ENCODE data around the gene GTF2A1L. TPM values are rescaled to one million over a fixed set of nuclear protein-coding genes. Genes with fewer than 3 reads are reported as not detected.

The GTF2A1L gene, protein sequence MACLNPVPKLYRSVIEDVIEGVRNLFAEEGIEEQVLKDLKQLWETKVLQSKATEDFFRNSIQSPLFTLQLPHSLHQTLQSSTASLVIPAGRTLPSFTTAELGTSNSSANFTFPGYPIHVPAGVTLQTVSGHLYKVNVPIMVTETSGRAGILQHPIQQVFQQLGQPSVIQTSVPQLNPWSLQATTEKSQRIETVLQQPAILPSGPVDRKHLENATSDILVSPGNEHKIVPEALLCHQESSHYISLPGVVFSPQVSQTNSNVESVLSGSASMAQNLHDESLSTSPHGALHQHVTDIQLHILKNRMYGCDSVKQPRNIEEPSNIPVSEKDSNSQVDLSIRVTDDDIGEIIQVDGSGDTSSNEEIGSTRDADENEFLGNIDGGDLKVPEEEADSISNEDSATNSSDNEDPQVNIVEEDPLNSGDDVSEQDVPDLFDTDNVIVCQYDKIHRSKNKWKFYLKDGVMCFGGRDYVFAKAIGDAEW
- total RNA-seq: 1.4 TPM in 1 of 2 replicates, not detected in the other

DNA sequence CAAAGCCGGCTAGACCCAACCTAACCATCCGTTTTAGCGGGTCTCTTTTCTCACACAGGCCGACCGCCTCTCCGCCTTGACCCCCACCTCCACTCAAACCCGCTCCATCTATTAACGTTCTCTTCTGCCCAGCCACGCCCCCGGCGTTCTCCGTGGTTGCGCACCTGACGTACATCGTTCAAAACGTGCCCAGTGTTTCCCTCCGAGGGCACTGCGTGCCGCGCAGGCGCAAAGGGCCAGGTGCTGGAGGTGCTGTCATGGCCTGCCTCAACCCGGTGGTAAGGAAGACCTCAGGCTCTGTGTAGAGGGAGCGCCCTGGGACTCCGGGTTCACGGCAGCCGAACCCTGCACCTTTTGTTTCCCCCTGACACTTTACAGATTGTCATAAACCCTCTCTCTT is at the start of gene GTF2A1L:
GTF2A1L (plus strand) TSS at position 239 of the 400 bp plus-strand sequence; CDS start at position 258, 19 bp downstream.

Other genes starting within 250 kb of the GTF2A1L start
- gene PPP1R21, start 177.1 kb upstream of the GTF2A1L start, total RNA-seq: 10.4 and 15.2 TPM in 2 replicates
- 15.0 and 19.7 TPM in 2 replicates for gene STON1, start 87.7 kb upstream of the GTF2A1L start, total RNA-seq
- gene LHCGR, start 137.9 kb downstream of the GTF2A1L start, total RNA-seq: not detected in 2 replicates

Data from myometrial cell (primary cell).